ENCODE results near the gene CRISPLD2. TPM values are rescaled to one million over a fixed set of nuclear protein-coding genes. Genes with fewer than 3 reads are reported as not detected.

CRISPLD2 gene
- total RNA-seq, 2 experiments from 2014 or later = 0.19 to 0.41 TPM

DNA sequence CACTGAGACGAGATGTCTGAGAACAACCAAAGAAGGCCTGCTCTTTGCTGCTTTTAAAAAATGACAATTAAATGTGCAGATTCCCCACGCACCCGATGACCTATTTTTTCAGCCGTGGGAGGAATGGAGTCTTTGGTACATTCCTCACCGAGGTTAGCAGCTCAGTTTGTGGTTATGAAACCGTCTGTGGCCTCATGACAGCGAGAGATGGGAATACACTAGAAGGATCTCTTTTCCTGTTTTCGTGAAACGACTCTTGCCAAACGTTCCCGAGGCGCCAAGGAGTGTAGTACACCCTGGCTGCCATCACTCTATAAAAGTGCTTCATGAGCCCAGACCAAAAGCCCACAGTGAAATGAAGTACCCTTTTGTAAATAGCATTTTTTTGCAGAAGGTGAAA is 87.8 kb downstream of the CRISPLD2 start:
- ChIA-PET CTCF (no interaction called here), POLR2A (no interaction called here)
- no peak for DNase-seq
- Mint-ChIP-seq H3K4me1 (ENCODE audit: low read depth) (peaks cover 2% of the 10 kb centered on the region), H3K27ac (no peak overlapping the region), H3K9me3 (no peaks in the 10 kb centered on the region), H3K27me3 (no peaks in the 10 kb centered on the region), H3K36me3 (no peaks in the 10 kb centered on the region), H3K4me3 (no peak overlapping the region)
- intact Hi-C loops (cut with micrococcal nuclease) = no loop called here

DNA sequence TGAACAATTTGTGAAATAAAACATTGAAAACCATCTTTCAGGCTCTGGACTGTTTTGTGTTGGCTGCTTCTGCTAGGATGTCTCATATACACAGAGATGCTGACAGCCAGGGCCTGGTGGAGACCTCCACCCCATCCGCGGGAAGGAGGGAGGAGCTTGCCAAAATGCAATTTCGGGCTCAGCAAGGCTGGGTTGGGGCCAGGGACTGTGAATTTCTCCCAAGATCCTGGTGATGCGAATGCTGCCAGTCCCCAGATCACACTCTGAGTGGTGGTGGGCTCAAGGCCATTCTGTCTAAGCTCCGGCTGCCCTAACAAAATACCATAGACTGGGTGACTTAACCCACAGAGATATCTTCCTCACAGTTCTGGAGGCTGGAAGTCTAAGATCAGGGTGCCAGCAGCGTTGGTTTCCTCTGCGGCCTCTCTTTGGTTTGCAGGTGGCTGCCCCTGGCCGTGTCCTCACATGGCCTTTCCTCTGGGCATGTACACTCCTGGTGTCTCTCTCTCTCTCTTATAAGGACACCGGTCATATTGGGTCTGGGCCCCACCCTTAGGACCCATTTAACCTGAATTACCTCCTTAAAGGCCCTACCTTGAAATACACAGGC is 89.8 kb downstream of the CRISPLD2 start:
- ChIA-PET POLR2A (no interaction called here), CTCF (no interaction called here)
- no peak overlapping the region for H3K27ac Mint-ChIP-seq
- H3K36me3 Mint-ChIP-seq = no peaks in the 10 kb centered on the region
- DNase-seq = no peak
- intact Hi-C loops (cut with micrococcal nuclease) = no loop called here
- H3K4me3 Mint-ChIP-seq = no peak overlapping the region
- H3K27me3 Mint-ChIP-seq = peaks cover 3% of the 10 kb centered on the region
- H3K9me3 Mint-ChIP-seq = no peaks in the 10 kb centered on the region
- peaks cover 2% of the 10 kb centered on the region for H3K4me1 Mint-ChIP-seq (ENCODE audit: low read depth)

DNA sequence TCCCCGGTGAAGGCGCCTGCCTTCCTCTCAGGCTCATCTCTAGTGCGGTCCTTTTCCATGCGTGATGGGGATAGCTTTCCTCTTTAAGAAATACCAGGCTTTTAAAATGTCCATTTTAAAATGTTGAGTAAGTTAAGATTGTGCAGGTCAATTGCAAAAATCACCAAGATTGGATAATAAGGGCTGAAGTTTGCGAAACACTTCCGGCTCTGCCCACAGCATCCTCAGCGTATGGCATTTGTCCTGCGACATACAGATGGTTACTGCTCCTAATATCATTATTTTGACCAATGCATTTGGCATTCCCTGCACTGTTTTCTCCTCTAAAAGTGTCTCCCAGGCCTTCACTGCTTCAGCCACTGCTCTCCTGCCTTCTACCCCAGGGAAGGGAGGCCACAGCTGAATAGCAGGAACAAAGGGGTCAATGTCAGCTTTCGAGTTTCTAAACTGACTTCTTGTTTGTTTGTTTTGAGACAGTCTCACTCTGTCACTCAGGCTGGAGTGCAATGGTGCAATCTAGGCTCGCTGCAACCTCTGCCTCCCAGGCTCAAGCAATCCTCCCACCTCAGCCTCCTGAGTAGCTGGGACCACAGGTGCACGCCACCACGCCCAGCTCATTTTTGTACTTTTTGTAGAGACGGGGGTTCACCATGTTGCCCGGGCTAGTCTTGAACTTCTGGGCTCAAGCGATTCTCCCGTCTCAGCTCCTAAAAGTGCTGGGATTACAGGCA is 91.9 kb downstream of the CRISPLD2 start:
- DNase-seq = no peak
- Mint-ChIP-seq H3K27me3 (peaks cover 6% of the 10 kb centered on the region), H3K9me3 (no peaks in the 10 kb centered on the region), H3K4me3 (no peak overlapping the region), H3K36me3 (no peaks in the 10 kb centered on the region), H3K4me1 (ENCODE audit: low read depth) (peaks cover 2% of the 10 kb centered on the region), H3K27ac (no peak overlapping the region)
- CTCF ChIA-PET = interaction anchor here (2.0 kb wide), 1 partner anchor 59 kb away, joined by 5 read pairs; no protein-coding TSS in a partner anchor
- intact Hi-C loops (cut with micrococcal nuclease) = no loop called here
- POLR2A ChIA-PET = no interaction called here

DNA sequence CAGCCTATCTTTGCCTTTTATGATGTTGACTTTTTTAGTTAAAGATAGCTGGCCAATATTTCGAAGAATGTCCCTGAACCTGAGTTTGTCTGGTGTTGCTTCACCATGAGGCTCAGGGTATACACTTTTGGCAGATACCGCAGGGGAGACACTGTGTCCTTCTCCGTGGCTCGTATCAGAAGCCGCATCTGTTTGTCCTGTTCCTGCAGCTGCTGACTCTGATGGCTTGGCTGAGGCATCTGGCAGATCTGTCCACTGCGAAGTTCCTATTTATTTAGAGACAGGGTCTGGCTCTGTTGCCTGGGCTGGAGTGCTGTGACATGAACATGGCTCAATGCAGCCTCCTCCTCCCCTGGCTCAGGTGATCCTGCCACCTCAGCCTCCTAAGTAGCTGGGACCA is 93.5 kb downstream of the CRISPLD2 start:
- Mint-ChIP-seq H3K4me1 (ENCODE audit: low read depth) (no peaks in the 10 kb centered on the region), H3K27ac (no peak overlapping the region), H3K9me3 (no peaks in the 10 kb centered on the region), H3K27me3 (peaks cover 8% of the 10 kb centered on the region), H3K4me3 (no peak overlapping the region), H3K36me3 (no peaks in the 10 kb centered on the region)
- intact Hi-C loops (cut with micrococcal nuclease) = no loop called here
- POLR2A ChIA-PET = no interaction called here
- CTCF ChIA-PET = interaction anchor here (0.7 to 2.0 kb wide), 2 partner anchors 33 to 58 kb away, joined by 3 to 5 read pairs; no protein-coding TSS in a partner anchor
- DNase-seq = no peak

DNA sequence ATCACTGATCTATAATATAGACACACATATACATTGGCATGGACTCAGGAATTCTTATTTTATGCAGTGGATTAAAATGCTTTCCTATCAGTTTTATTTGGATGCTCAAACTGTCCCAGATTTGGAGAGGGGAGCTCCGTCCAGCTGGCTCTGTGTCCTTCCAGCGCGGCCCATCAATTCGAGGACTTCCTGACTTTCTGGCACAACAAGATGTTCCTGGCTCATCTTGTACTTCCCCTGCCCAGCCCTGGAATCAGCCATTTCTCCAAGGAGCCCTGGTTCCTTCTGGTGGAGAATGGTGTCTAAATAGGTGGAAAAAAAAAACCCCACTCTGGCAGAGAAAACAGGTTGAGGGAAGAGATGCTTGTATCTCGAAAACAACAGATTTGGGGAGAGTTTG is 94.5 kb downstream of the CRISPLD2 start:
- no peaks in the 10 kb centered on the region for H3K9me3 Mint-ChIP-seq
- H3K27me3 Mint-ChIP-seq = peaks cover 13% of the 10 kb centered on the region
- no peak for DNase-seq
- CTCF ChIA-PET = no interaction called here
- no peaks in the 10 kb centered on the region for H3K4me1 Mint-ChIP-seq (ENCODE audit: low read depth)
- H3K27ac Mint-ChIP-seq = no peak overlapping the region
- intact Hi-C loops (cut with micrococcal nuclease) = no loop called here
- no peak overlapping the region for H3K4me3 Mint-ChIP-seq
- H3K36me3 Mint-ChIP-seq = no peaks in the 10 kb centered on the region
- POLR2A ChIA-PET = no interaction called here

DNA sequence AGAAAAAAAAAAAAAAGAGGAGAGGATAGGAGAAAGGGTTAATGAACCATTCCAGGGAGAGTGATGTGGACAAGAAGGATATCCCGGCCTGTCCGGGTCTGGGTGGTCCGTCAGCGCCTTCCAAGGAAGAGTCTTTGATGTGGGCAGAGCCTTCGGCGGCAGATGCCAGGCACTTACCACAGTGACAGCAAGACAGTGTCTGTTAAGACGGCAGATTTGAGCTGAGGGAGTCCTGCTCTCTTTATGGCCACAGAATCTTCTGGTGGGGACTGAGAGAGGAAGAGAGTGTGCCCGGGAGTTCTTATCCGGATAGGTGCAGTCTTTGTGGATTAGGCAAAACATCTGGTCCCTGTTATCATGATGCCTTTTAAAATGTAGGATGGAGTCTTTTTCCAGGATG is 96.4 kb downstream of the CRISPLD2 start:
- no peaks in the 10 kb centered on the region for H3K36me3 Mint-ChIP-seq
- H3K4me3 Mint-ChIP-seq = no peak overlapping the region
- H3K4me1 Mint-ChIP-seq (ENCODE audit: low read depth) = no peaks in the 10 kb centered on the region
- H3K27me3 Mint-ChIP-seq = peaks cover 16% of the 10 kb centered on the region
- intact Hi-C loops (cut with micrococcal nuclease) = no loop called here
- DNase-seq = no peak
- H3K9me3 Mint-ChIP-seq = no peaks in the 10 kb centered on the region
- no peak overlapping the region for H3K27ac Mint-ChIP-seq
- ChIA-PET POLR2A (no interaction called here), CTCF (no interaction called here)

DNA sequence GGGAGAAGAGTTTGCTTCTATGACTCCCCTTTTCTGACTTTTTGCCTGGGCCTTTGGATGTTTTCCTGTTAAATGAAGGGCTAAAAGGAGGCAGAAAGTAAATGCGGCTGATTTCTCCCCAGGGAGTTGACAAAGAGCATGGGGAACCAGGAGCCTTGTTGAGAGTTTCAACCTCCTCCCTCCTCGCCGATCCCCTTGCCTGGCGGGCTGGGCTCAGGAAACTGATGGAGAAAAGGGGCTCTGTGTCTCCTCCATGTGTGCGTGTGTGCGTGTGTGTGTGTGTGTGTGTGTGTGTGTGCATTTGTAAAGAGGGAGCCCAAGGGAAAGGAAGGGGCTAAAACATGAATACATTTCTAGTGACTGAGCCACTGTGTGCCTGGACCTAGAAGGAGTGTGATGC is 97.1 kb downstream of the CRISPLD2 start:
- intact Hi-C loops (cut with micrococcal nuclease) = no loop called here
- POLR2A ChIA-PET = no interaction called here
- H3K4me1 Mint-ChIP-seq (ENCODE audit: low read depth) = no peaks in the 10 kb centered on the region
- peaks cover 16% of the 10 kb centered on the region for H3K27me3 Mint-ChIP-seq
- CTCF ChIA-PET = no interaction called here
- no peaks in the 10 kb centered on the region for H3K36me3 Mint-ChIP-seq
- no peak for DNase-seq
- no peaks in the 10 kb centered on the region for H3K9me3 Mint-ChIP-seq
- no peak overlapping the region for H3K27ac Mint-ChIP-seq
- no peak overlapping the region for H3K4me3 Mint-ChIP-seq

DNA sequence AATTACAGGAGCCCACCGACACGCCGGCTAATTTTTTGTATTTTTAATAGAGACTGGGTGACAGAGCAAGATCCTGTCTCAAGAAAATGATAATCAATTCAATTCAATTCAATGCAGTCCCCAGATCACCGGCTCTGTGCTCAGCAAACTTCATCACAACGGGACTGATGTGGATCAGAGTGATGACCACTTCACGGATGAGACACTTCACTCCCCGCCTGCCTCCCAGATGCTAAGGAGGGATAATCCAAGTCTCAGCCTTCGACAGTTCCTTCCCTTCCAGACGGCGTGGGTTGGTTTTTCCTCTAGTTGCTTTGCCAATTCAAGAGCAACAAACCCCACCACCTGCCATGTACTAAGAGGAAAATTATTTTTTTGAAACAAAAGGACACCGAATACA is 97.7 kb downstream of the CRISPLD2 start:
- ChIA-PET CTCF (no interaction called here), POLR2A (no interaction called here)
- no peaks in the 10 kb centered on the region for H3K9me3 Mint-ChIP-seq
- no peak overlapping the region for H3K4me3 Mint-ChIP-seq
- no peak overlapping the region for H3K27ac Mint-ChIP-seq
- no peaks in the 10 kb centered on the region for H3K4me1 Mint-ChIP-seq (ENCODE audit: low read depth)
- no peak for DNase-seq
- peaks cover 16% of the 10 kb centered on the region for H3K27me3 Mint-ChIP-seq
- no peaks in the 10 kb centered on the region for H3K36me3 Mint-ChIP-seq
- intact Hi-C loops (cut with micrococcal nuclease) = no loop called here

DNA sequence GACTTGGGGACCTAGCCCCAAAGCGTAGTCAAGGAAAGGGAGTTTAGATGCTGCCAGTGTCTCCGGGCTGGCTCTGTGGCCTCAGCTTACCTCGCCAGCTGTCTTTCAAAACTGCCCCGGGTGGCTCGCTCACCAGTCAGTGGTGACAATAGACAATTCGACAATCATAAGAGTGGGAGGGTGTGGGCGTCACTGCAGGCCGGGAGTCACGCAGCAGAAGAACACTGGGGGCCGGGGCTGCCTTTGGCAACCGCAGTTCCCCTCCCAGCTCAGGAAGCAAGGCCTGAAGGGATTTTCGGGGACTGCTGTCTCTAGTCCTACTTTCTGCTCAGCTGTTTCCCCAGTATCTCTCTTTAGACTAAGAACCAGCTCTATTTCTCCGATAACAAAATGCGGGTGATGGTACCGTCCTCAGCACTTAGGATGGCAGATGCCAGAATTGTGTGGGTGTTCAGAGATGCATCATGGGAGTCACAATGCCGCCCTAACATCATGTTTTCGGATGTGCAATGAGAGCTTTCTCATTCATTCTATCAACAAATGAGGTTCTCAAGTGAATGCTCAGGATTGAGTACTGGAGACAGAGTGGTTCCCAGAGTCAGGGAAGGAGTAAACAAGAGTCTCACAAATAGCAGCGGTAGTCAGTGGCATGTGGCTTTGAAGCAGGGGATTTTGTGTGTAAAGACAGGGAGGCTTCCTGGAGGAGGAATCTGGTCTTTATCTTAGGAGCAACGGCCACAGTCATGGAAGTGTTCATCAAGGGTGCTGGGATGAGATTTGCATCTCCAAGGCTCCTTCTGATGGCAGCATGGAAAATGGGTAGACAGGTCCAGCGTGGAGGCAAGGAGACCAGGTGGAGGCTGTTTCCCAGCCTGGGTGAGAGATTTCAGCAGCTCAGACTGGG is 98.5 kb downstream of the CRISPLD2 start:
- no peak overlapping the region for H3K4me3 Mint-ChIP-seq
- H3K36me3 Mint-ChIP-seq = no peaks in the 10 kb centered on the region
- H3K27ac Mint-ChIP-seq = no peak overlapping the region
- H3K4me1 Mint-ChIP-seq (ENCODE audit: low read depth) = no peaks in the 10 kb centered on the region
- no peaks in the 10 kb centered on the region for H3K9me3 Mint-ChIP-seq
- CTCF ChIA-PET = interaction anchor here (0.6 to 2.1 kb wide), 2 partner anchors 33 to 802 kb away, joined by 4 to 7 read pairs; no protein-coding TSS in a partner anchor
- no peak for DNase-seq
- intact Hi-C loops (cut with micrococcal nuclease) = no loop called here
- H3K27me3 Mint-ChIP-seq = peaks cover 16% of the 10 kb centered on the region
- POLR2A ChIA-PET = no interaction called here

DNA sequence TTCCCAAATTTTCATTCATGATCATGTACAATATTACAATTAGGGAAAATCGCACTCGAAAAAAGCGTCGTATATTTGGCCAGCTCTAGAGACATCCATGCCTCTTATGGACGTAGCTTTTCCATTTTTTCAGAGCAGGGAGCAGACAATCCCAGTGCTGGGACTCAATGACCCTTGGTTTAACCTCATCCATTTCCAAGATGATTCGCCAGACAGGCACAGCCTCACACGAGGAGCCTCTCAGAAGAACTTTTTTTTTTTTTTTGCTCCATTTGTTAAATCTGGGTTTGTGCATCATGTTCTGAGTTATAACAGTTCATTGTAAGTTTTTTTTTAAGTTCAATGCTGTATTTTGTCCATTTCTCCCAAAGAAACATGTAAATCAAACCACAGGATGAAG is 99.5 kb downstream of the CRISPLD2 start:
- H3K27me3 Mint-ChIP-seq = peaks cover 14% of the 10 kb centered on the region
- ChIA-PET POLR2A (no interaction called here), CTCF (interaction anchor here (1.0 to 2.1 kb wide), 2 partner anchors 32 to 52 kb away, joined by 3 to 7 read pairs; no protein-coding TSS in a partner anchor)
- H3K27ac Mint-ChIP-seq = no peak overlapping the region
- no peaks in the 10 kb centered on the region for H3K9me3 Mint-ChIP-seq
- H3K36me3 Mint-ChIP-seq = no peaks in the 10 kb centered on the region
- intact Hi-C loops (cut with micrococcal nuclease) = no loop called here
- H3K4me1 Mint-ChIP-seq (ENCODE audit: low read depth) = no peaks in the 10 kb centered on the region
- no peak overlapping the region for H3K4me3 Mint-ChIP-seq
- no peak for DNase-seq

DNA sequence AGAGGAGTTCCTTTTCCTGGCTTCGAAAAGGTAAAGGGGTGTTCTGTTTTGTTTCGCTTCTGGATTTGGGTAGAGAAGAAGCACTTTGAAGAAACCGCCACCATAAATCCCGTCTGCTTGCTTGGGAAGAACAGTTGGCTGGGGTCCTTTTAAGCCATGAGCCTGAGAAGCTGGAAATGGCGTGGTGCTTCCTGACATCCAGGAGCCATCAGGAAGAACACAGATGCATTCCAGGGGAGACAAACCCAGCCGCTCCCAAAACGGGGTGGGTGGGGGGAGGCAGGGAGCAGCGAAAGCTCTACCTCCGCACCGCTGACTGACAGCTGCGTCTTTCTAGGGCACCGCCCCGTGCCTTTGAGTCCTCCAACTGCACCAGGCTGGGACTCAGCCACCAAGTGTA is 99.9 kb downstream of the CRISPLD2 start:
- ChIA-PET CTCF (interaction anchor here (1.0 to 2.1 kb wide), 2 partner anchors 31 to 51 kb away, joined by 3 to 7 read pairs; no protein-coding TSS in a partner anchor), POLR2A (no interaction called here)

DNA sequence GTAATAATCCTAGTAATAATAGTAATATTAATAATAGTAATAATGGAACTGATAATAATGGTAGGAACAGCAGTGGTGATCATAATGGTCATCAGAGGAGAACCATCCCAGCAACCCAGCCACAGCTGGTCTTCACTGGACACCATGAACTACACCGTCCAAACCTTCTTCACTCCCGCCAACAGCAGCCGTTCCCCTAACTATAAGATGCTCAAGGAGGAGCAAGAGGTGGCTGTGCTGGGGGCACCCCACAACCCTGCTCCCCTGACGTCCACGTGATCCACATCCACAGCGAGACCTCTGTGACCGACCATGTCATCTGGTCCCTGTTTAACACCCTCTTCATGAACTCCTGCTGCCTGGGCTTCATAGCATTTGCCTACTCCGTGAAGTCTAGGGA is 100.5 kb downstream of the CRISPLD2 start:
- Mint-ChIP-seq H3K9me3 (no peaks in the 10 kb centered on the region), H3K4me1 (ENCODE audit: low read depth) (no peaks in the 10 kb centered on the region), H3K4me3 (no peak overlapping the region), H3K36me3 (no peaks in the 10 kb centered on the region), H3K27me3 (peaks cover 12% of the 10 kb centered on the region), H3K27ac (no peak overlapping the region)
- ChIA-PET POLR2A (no interaction called here), CTCF (interaction anchor here (1.0 to 2.1 kb wide), 3 partner anchors 31 to 166 kb away, joined by 3 to 7 read pairs (median 3); no protein-coding TSS in a partner anchor)
- intact Hi-C loops (cut with micrococcal nuclease) = no loop called here
- no peak for DNase-seq

More for the DNA sequence above, 99.9 kb downstream of the CRISPLD2 start:
- DNase-seq = no peak
- intact Hi-C loops (cut with micrococcal nuclease) = no loop called here
- H3K36me3 Mint-ChIP-seq = no peaks in the 10 kb centered on the region
- no peaks in the 10 kb centered on the region for H3K9me3 Mint-ChIP-seq
- no peaks in the 10 kb centered on the region for H3K4me1 Mint-ChIP-seq (ENCODE audit: low read depth)
- H3K27me3 Mint-ChIP-seq = peaks cover 12% of the 10 kb centered on the region
- H3K4me3 Mint-ChIP-seq = no peak overlapping the region
- no peak overlapping the region for H3K27ac Mint-ChIP-seq

All from activated CD4-positive, alpha-beta memory T cell treated with anti-CD3 and anti-CD28 coated beads for 36 hours (primary cell).